ENCODE measurements around the gene TPD52L1.

TPD52L1 gene

GRCh38 chr6:125250511-125250910, 96.9 kb downstream of the TPD52L1 start:
- DNase-seq: no peak

- DNase-seq: no peak
These were observed 98.1 kb downstream of the TPD52L1 start for GRCh38 chr6:125251516-125252220.

GRCh38 chr6:125252891-125253290, 99.3 kb downstream of the TPD52L1 start:
- no peak for DNase-seq

GRCh38 chr6:125253881-125254280, 100.3 kb downstream of the TPD52L1 start:
- no peak for DNase-seq

GRCh38 chr6:125254321-125254720, 100.7 kb downstream of the TPD52L1 start:
- no peak for DNase-seq

- DNase-seq: no peak
These were observed 101.6 kb downstream of the TPD52L1 start for GRCh38 chr6:125255201-125255600.

- DNase-seq: no peak
These were observed 103.8 kb downstream of the TPD52L1 start for GRCh38 chr6:125257351-125257750.

GRCh38 chr6:125258651-125259353, 105.2 kb downstream of the TPD52L1 start:
- DNase-seq: no peak

GRCh38 chr6:125259354-125259736, 105.8 kb downstream of the TPD52L1 start:
- no peak for DNase-seq

GRCh38 chr6:125262016-125263013, 108.7 kb downstream of the TPD52L1 start:
- no peak for DNase-seq

- DNase-seq: no peak
These were observed 110.9 kb downstream of the TPD52L1 start for GRCh38 chr6:125264476-125264875.

GRCh38 chr6:125267806-125268523, 114.4 kb downstream of the TPD52L1 start:
- DNase-seq: no peak

- no peak for DNase-seq
These were observed 115.2 kb downstream of the TPD52L1 start for GRCh38 chr6:125268765-125269164.

GRCh38 chr6:125269328-125269985, 115.9 kb downstream of the TPD52L1 start:
- DNase-seq: no peak

GRCh38 chr6:125270380-125270779, 116.8 kb downstream of the TPD52L1 start:
- no peak for DNase-seq

- no peak for DNase-seq
These were observed 118.0 kb downstream of the TPD52L1 start for GRCh38 chr6:125271486-125272159.

GRCh38 chr6:125273251-125273650, 119.7 kb downstream of the TPD52L1 start:
- no peak for DNase-seq

- no peak for DNase-seq
These were observed 120.4 kb downstream of the TPD52L1 start for GRCh38 chr6:125273965-125274364.

GRCh38 chr6:125274935-125275334, 121.4 kb downstream of the TPD52L1 start:
- peak; percentile 25 for DNase-seq

GRCh38 chr6:125275779-125276178, 122.2 kb downstream of the TPD52L1 start:
- DNase-seq: no peak

GRCh38 chr6:125277838-125278237, 124.3 kb downstream of the TPD52L1 start:
- no peak for DNase-seq

All from NCI-H146 (cell line).